Measurements from ENCODE around the gene KIRREL1. TPM values are rescaled to one million over a fixed set of nuclear protein-coding genes. Genes with fewer than 3 reads are reported as not detected.

KIRREL1 gene
- total RNA-seq, 2 experiments from 2014 or later = not detected

GRCh38 chr1:158084747-158085146 lies 91.3 kb downstream of the KIRREL1 start:
- Histone ChIP-seq H3K4me1 (ENCODE audit: insufficient read depth, low read length) (no peaks in the 10 kb centered on the region), H3K9me3 (ENCODE audit: control insufficient read depth in 1 of 2, insufficient read depth in 1 of 2, low read length in 2 of 2) (no peaks in the 10 kb centered on the region), H3K27ac (ENCODE audit: low read depth in 1 of 2, low read length in 2 of 2) (no peak overlapping the region), H3K27me3 (ENCODE audit: control insufficient read depth in 1 of 2, insufficient read depth in 2 of 2, low read length in 2 of 2) (no peaks in the 10 kb centered on the region), H3K36me3 (ENCODE audit: insufficient read depth, low read length) (no peaks in the 10 kb centered on the region), H3K4me3 (ENCODE audit: low read length) (no peak overlapping the region)
- DNase-seq (no peak), ATAC-seq (ENCODE audit: poor library complexity) (no peak)
- POLR2A ChIA-PET = no interaction called here
- Mint-ChIP-seq H3K36me3 (ENCODE audit: low read depth) (no peaks in the 10 kb centered on the region), H3K4me1 (ENCODE audit: low read depth) (no peaks in the 10 kb centered on the region), H3K4me3 (no peak overlapping the region), H3K27ac (no peak overlapping the region), H3K27me3 (peaks cover under 1% of the 10 kb centered on the region), H3K9me3 (no peaks in the 10 kb centered on the region)
- CTCF ChIA-PET = no interaction called here
- TF ChIP-seq CTCF (IDR thresholded peaks at IDR 0.05) = no peak
- intact Hi-C loops (cut with DNase I, micrococcal nuclease) = no loop called here

- H3K4me1 ChIP-seq (ENCODE audit: insufficient read depth, low read length) = no peaks in the 10 kb centered on the region
- Mint-ChIP-seq H3K9me3 (no peaks in the 10 kb centered on the region), H3K36me3 (ENCODE audit: low read depth) (no peaks in the 10 kb centered on the region), H3K4me3 (no peak overlapping the region), H3K4me1 (ENCODE audit: low read depth) (no peaks in the 10 kb centered on the region), H3K27me3 (peaks cover 8% of the 10 kb centered on the region), H3K27ac (no peak overlapping the region)
- no peak for ATAC-seq (ENCODE audit: poor library complexity)
- CTCF ChIA-PET = no interaction called here
- H3K4me3 ChIP-seq (ENCODE audit: low read length) = no peak overlapping the region
- H3K9me3 ChIP-seq (ENCODE audit: control insufficient read depth in 1 of 2, insufficient read depth in 1 of 2, low read length in 2 of 2) = no peaks in the 10 kb centered on the region
- no peaks in the 10 kb centered on the region for H3K27me3 ChIP-seq (ENCODE audit: control insufficient read depth in 1 of 2, insufficient read depth in 2 of 2, low read length in 2 of 2)
- intact Hi-C loops (cut with DNase I, micrococcal nuclease) = no loop called here
- POLR2A ChIA-PET = no interaction called here
- H3K36me3 ChIP-seq (ENCODE audit: insufficient read depth, low read length) = no peaks in the 10 kb centered on the region
- DNase-seq = peak in 4 of 14 experiments; percentile 4 to 44 (median 24)
- peak; percentile 41 for TF ChIP-seq CTCF (IDR thresholded peaks at IDR 0.05)
- H3K27ac ChIP-seq (ENCODE audit: low read depth in 1 of 2, low read length in 2 of 2) = no peak overlapping the region
Measured at GRCh38 chr1:158087320-158087927, 94.0 kb downstream of the KIRREL1 start.

- intact Hi-C loops (cut with DNase I, micrococcal nuclease) = no loop called here
- CTCF ChIA-PET = no interaction called here
Measured at GRCh38 chr1:158089476-158089875, 96.0 kb downstream of the KIRREL1 start.

More at GRCh38 chr1:158089476-158089875, 96.0 kb downstream of the KIRREL1 start:
- Mint-ChIP-seq H3K36me3 (ENCODE audit: low read depth) (no peaks in the 10 kb centered on the region), H3K27ac (no peak overlapping the region), H3K9me3 (no peaks in the 10 kb centered on the region), H3K4me1 (ENCODE audit: low read depth) (no peaks in the 10 kb centered on the region), H3K4me3 (no peak overlapping the region), H3K27me3 (peaks cover 8% of the 10 kb centered on the region)
- no peak for DNase-seq
- H3K9me3 ChIP-seq (ENCODE audit: control insufficient read depth in 1 of 2, insufficient read depth in 1 of 2, low read length in 2 of 2) = no peaks in the 10 kb centered on the region
- no peak overlapping the region for H3K27ac ChIP-seq (ENCODE audit: low read depth in 1 of 2, low read length in 2 of 2)
- H3K27me3 ChIP-seq (ENCODE audit: control insufficient read depth in 1 of 2, insufficient read depth in 2 of 2, low read length in 2 of 2) = no peaks in the 10 kb centered on the region
- no peak overlapping the region for H3K4me3 ChIP-seq (ENCODE audit: low read length)
- ATAC-seq (ENCODE audit: poor library complexity) = no peak
- no peak for TF ChIP-seq CTCF (IDR thresholded peaks at IDR 0.05)
- no peaks in the 10 kb centered on the region for H3K36me3 ChIP-seq (ENCODE audit: insufficient read depth, low read length)
- no peaks in the 10 kb centered on the region for H3K4me1 ChIP-seq (ENCODE audit: insufficient read depth, low read length)
- POLR2A ChIA-PET = no interaction called here
